GM19193 (cell line): ENCODE results near the gene CALML6.

Experiments used
- POLR2A ChIP-seq: IDR thresholded peaks from 4 replicates; pipeline ENCODE4 v1.6.1; 2011; ENCODE audit not compliant: insufficient read depth, insufficient read length; ENCODE audit errors: extremely low read depth

Gene CALML6

DNA sequence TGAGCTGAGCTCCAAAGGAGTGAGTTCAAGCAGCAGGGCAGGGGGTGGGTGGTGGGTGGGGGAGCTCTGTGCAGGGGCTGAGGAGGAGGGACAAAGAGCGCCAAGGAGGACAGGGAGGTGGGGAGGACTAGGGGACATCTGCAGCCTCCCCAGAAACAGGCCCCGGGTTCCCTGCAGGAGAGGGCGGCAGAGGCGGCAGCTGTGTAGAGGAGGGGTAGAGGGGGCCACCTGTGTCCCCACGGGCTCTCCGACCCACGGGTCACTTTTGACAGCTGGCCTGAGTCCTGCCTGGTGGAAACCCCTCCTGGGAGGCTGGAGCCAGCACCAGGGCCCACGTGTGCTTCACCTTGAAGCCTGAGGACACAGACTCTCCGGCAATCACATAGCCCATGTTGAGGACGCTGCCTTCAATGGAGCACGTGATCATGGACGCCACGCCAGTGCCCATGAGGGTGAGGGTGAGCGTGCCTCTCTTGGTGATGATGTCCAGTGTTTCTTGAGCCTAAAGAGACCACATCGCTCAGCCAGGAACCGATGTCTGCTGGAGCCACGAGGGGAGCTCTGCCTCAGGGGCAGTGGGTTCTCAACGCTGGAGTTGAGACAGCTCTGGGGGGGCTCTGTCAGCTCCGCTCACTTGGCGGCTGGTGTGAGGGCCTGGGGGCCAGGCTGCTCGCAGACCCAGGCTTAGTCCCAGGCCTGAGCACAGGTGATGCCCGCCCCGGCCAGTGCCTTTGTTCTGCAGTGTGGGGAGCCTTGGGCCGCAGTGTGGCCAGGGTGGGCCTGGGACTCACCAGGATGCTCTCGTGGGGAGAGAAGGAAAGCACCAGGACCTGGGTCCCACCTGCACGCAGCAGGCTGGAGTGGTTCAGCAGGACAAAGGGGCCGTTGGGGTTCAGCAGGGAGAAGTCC lies 10.6 kb downstream of the CALML6 start:
- no peak for TF ChIP-seq POLR2A

- no peak for TF ChIP-seq POLR2A
Measured at GRCh38 chr1:1926346-1926811, 11.3 kb downstream of the CALML6 start.

DNA sequence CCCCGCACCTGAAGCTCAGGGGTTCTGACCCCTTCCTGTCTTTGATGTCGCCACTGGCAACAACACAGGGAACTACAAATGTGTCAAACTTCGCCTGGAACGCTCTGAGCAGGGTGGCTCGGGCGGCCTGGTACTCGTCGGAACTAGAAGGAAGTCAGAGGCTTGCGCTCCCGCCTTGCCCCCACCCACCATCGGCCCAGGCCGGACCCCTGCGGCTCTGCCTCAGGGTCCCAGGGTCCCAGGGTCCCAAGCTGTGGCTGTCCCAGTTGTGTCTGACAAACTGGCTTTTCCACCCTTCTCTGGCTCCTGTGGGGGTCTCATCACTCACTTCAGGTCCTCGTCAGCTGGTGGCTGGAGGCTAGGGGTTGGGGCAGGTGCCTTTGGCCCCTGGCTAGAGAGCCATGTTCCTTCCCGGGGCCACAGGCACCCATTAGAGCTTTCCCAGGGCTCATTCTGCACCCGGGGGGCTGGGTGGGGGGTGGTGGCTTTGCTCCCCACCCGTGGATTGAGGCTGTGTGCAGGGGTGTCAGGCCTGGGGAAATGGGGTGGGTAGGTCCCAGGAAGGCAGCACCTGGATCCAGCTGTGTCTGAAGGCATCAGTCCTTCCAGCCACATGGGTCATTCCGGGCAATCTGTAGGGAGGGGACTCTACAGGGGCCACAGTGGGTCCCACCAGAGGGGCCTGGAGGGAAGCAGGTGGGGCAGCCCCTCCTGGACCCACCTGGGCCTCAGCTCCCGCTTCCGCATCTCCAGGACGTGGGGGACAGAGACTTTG lies 12.0 kb downstream of the CALML6 start:
- TF ChIP-seq POLR2A = no peak

- TF ChIP-seq POLR2A = no peak
Measured at GRCh38 chr1:1927751-1928150, 12.7 kb downstream of the CALML6 start.

DNA sequence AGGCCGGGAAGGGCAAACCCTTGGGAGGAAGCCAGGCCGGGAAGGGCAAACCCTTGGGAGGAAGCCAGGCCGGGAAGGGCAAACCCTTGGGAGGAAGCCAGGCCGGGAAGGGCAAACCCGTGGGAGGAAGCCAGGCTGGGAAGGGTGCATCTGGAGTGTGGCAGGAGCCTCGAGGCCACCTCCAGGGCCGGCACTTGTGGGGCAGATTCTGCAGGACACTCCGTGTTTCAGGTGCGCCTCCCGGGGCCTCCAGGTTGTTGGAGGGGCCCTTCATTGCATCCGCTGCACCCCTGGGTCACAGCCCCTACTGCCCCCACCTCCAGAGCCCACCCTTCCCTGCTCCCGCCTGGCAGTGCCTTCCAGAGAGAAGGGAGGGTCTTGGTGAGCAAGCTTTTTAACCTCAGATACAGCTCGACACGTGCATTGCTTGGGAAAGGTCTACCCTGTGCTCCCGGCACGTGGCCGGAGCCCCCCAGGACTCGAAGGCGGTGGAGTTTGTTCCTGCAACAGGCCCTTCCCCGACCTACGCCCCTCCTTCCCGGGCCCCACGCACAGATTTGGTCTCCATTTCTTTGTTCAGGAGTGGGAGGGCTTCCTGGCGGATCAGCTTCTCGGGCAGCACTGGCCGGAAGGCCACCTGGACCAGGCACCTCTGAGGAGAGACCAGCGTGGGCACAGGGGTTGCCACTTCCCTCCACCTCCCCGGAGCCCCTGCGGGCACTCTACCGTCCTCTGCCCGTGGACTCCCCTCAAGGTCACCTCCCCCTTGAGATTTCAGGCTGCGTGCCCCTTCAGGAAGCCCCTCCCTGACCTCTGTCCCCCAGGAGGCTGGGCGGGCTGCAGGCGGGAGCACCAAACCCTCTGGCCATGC lies 13.4 kb downstream of the CALML6 start:
- no peak for TF ChIP-seq POLR2A

- TF ChIP-seq POLR2A = no peak
Measured at GRCh38 chr1:1929102-1929638, 14.1 kb downstream of the CALML6 start.

GRCh38 chr1:1929639-1930545 lies 14.8 kb downstream of the CALML6 start:
- no peak for TF ChIP-seq POLR2A

DNA sequence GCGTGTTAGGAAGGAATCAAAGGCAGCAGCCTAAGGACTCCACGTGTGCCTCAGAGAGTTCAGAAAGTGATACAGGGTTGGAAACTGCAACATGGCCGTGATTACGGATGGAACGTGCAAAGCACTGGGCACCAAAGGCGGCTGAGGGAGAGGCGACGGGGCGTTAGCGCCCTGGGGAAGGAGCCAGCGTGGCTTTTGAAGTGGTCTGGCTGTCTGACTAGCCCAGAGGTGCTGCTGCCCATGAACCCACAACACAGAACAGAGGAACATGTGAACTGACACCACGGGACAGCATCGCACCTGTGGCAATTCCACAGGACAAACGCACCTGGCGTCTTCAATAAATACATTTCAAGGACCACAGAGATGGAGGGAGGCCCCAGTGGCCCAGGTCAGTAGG lies 22.0 kb downstream of the CALML6 start:
- no peak for TF ChIP-seq POLR2A

DNA sequence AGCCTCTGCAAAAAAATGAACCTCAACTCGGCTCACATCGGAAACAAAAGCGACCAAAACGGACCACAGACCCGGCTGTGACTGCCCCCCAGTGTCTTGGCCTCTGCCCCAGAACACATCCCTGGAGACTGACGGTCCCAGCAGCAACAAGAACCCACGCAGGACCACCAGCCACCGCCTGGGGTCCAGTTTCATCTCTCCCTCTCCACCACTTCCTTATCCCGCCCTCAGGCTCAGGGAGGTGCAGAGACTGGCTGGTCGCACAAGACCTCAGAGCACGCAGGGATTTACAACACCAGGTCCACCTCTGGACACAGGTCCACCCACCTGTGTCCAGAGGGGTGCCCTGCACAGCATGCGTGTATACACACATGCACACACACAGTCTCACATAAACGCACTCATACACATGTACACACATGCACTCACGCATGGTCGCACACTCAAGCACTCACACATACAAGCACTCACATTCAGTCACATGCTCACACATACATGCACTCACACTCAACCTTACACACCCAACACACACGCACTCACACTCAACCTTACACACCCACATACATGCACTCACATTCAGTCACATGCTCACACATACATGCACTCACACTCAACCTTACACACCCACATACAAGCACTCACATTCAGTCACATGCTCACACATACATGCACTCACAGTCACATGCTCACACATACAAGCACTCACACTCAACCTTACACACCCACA lies 22.7 kb downstream of the CALML6 start:
- TF ChIP-seq POLR2A = no peak

GRCh38 chr1:1938276-1938573 lies 23.2 kb downstream of the CALML6 start:
- no peak for TF ChIP-seq POLR2A

GRCh38 chr1:1938613-1939295 lies 23.7 kb downstream of the CALML6 start:
- no peak for TF ChIP-seq POLR2A

DNA sequence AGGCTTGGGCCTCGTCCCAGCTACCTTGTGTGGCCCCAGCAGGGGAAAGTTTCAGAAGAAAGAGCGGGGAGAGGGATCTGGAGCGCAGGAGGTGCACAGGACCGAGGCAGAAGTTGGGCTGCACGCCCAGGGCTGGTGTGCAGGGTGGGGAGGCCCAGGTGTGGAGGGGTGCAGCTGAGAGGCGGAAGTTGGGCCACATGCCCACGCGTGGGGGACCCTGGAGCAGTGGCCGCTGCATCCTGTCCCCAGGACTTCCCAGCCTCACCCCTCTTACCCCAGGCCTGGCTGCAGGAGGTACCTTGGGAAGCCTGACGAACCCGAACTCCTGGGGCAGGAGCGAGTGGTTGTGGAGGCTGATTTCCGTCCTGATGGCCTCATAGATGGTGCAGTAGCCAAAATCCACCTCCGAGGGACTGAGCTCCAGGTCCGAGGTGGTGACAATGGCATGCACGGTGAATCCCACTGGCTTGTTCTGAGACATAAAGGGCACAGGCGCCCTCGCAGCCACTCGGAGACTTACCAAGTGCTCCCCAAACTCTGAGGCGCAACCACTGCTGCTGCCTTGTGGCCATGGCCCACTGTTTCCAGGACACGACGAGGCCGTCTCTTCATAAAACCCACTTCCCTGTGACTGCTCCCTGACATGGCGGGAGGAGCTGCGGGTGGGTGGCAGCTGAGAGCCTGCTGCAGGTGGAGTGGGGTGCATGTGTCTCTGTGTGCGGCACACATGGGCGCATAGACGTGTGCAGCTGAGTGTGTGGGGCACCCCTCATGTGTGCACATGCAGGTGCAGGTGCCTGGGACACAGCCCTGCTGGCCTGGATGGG lies 24.4 kb downstream of the CALML6 start:
- TF ChIP-seq POLR2A = no peak

GRCh38 chr1:1940123-1940425 lies 25.0 kb downstream of the CALML6 start:
- TF ChIP-seq POLR2A = no peak
